GM12878 (cell line): ENCODE results near the gene CCL22. TPM values are rescaled to one million over a fixed set of nuclear protein-coding genes. Genes with fewer than 3 reads are reported as not detected.

Experiments used
- ATAC-seq: fragments of 200-7000 bp; cut with Tn5 transposase; 3 replicates; pipeline ENCODE4 v1.9.1; 2020; ENCODE audit warnings: mild to moderate bottlenecking, moderate library complexity
- BruUV-seq: library from RNA; stranded (reverse); fragments of 400-500 nt; replicated peaks from 2 replicates; lab custom pipeline; 2021; lab: Mats Ljungman, UMichigan
- CTCF ChIA-PET: fragments of 300-600 bp; sonication (Branson Sonifier 250); formaldehyde crosslinking; extraction: SDS; loops from one replicate; lab custom pipeline; 2021; ENCODE audit warnings: inconsistent platforms; lab: Yijun Ruan, JAX
- POLR2A ChIA-PET: fragments of 350-600 bp; formaldehyde crosslinking; extraction: SDS; loops from one replicate; lab custom pipeline; 2021; ENCODE audit warnings: inconsistent platforms; lab: Charles Lee
- RAD21 ChIA-PET: fragments of 300-600 bp; sonication (Branson Sonifier 250); formaldehyde crosslinking; loops from one replicate; lab custom pipeline; 2023; ENCODE audit warnings: antibody characterized with exemption; ENCODE audit not compliant: unreplicated experiment; lab: Charles Lee
- SMC1A ChIA-PET: fragments of 300-600 bp; sonication (Branson Sonifier 250); formaldehyde crosslinking; loops from one replicate; lab custom pipeline; 2023; ENCODE audit not compliant: unreplicated experiment, uncharacterized antibody; lab: Charles Lee
- DNase-seq: peaks from one replicate; pipeline ENCODE4 v3.0.0-alpha.2; 2011; ENCODE audit warnings: low read depth, low spot score
- FAIRE-seq: peaks from 3 replicates; lab custom pipeline; 2011; peaks lifted over from hg19 to GRCh38; lab: Jason Lieb, UNC
- H2AFZ ChIP-seq: 2 replicates; pipeline ENCODE4 v1.6.0; 2011; ENCODE audit warnings: low read depth, low read length, control low read depth; ENCODE audit not compliant: control insufficient read depth
- H3K27ac ChIP-seq: 2 replicates; pipeline ENCODE4 v1.5.1; 2011; ENCODE audit warnings: control low read depth; ENCODE audit not compliant: control insufficient read depth, insufficient read depth
- H3K27me3 ChIP-seq, 2 experiments: replicated peaks in 1 of 2; 2 replicates each; pipeline versions ENCODE4 v1.6.0 to v1.6.1; 2011; ENCODE audit warnings: low read length in 1 of 2; ENCODE audit not compliant: control insufficient read depth in 2 of 2, insufficient read depth in 2 of 2
- H3K36me3 ChIP-seq, 2 experiments: 2 replicates each; pipeline ENCODE4 v1.5.1; 2011; ENCODE audit warnings: low read length in 1 of 2; ENCODE audit not compliant: control insufficient read depth in 2 of 2, insufficient read depth in 2 of 2
- H3K4me1 ChIP-seq: 2 replicates; pipeline ENCODE4 v1.6.1; 2011; ENCODE audit warnings: mild to moderate bottlenecking, low read length, moderate library complexity, mixed read lengths; ENCODE audit not compliant: control insufficient read depth, insufficient read depth
- H3K4me2 ChIP-seq: 2 replicates; pipeline ENCODE4 v1.6.0; 2011; ENCODE audit warnings: control low read depth; ENCODE audit not compliant: control insufficient read depth, insufficient read depth
- H3K4me3 ChIP-seq: fragments of 200-600 bp; sonication (generic); 2 replicates; pipeline ENCODE4 v1.5.1; 2016
- H3K79me2 ChIP-seq: 2 replicates; pipeline ENCODE4 v1.6.0; 2011; ENCODE audit warnings: low read length; ENCODE audit not compliant: control insufficient read depth, insufficient read depth
- H3K9ac ChIP-seq: 2 replicates; pipeline ENCODE4 v1.8.0; 2011; ENCODE audit warnings: low read length, control low read depth, mixed read lengths; ENCODE audit not compliant: control insufficient read depth, insufficient read depth
- H3K9me3 ChIP-seq: replicated peaks from 3 replicates; pipeline ENCODE4 v1.5.1; 2011; ENCODE audit warnings: mild to moderate bottlenecking, low read length; ENCODE audit not compliant: control insufficient read depth, insufficient read depth
- H4K20me1 ChIP-seq: 2 replicates; pipeline ENCODE4 v1.6.0; 2011; ENCODE audit not compliant: control insufficient read depth, insufficient read depth
- E2F8 ChIP-seq: fragments of 450-650 bp; IDR thresholded peaks from 2 replicates; pipeline ENCODE4 v1.6.1; 2018; ENCODE audit warnings: mild to moderate bottlenecking, low read depth, moderate library complexity; ENCODE audit not compliant: partially characterized antibody
- ETV6 ChIP-seq, 2 experiments: fragments of 450-650 bp in 1 of 2; IDR thresholded peaks in 1 of 2; conservative IDR thresholded peaks in 1 of 2; 2 replicates each; pipeline ENCODE4 v1.6.1; 2014; ENCODE audit warnings: antibody characterized with exemption in 1 of 2, borderline replicate concordance in 1 of 2, low read depth in 1 of 2, mild to moderate bottlenecking in 1 of 2, moderate library complexity in 1 of 2
- HDAC2 ChIP-seq: fragments of 200-600 bp; sonication (generic); IDR thresholded peaks from 2 replicates; pipeline ENCODE4 v1.6.1; 2017
- HSF1 ChIP-seq: fragments of 150-350 bp; IDR thresholded peaks from 2 replicates; pipeline ENCODE4 v1.6.1; 2014; ENCODE audit warnings: mild to moderate bottlenecking, low read depth, low read length
- MTA3 ChIP-seq: IDR thresholded peaks from 2 replicates; pipeline ENCODE4 v1.6.1; 2012; ENCODE audit warnings: low read length, inconsistent platforms, borderline replicate concordance
- NR2F1 ChIP-seq: fragments of 450-650 bp; conservative IDR thresholded peaks from 2 replicates; pipeline ENCODE4 v1.6.1; 2017; ENCODE audit warnings: mild to moderate bottlenecking
- WGBS: methylation state at CpG from one replicate; pipeline ENCODE4 v1.1.6; 2016; ENCODE audit warnings: low lambda C conversion rate; ENCODE audit not compliant: insufficient replicate concordance, insufficient coverage; ENCODE audit errors: missing lambda C conversion rate; 5-methylcytosine and 5-hydroxymethylcytosine counted together
- in situ Hi-C: fragments of 300-500 bp; cut with MboI; formaldehyde crosslinking; loops from 9 replicates; pipeline ENCODE4 v1.14.3; 2018; ENCODE audit warnings: mixed read lengths
- intact Hi-C: fragments of 100-400 bp; cut with micrococcal nuclease; formaldehyde crosslinking; loops from one replicate; pipeline ENCODE4 v1.14.2; 2022; ENCODE audit not compliant: unreplicated experiment
- polyA plus RNA-seq, 11 experiments: library from polyadenylated mRNA; depleted of rRNA in 4 of 11; unstranded in 6 of 11; stranded (reverse) in 5 of 11; fragments of >200 nt; fragmentation: Nextera tagmentation in 4 of 11; fragmentation: Illumina TruSeq in 1 of 11; extraction: Ambion mirVana in 4 of 11; extraction: Trizol in 1 of 11; gene quantifications; 1 replicate in 1 of 11; 2 replicates in 10 of 11; pipeline versions ENCODE4 v1.2.1 to v1.2.3, GENCODE V29; 2011 to 2016; ENCODE audit warnings: inconsistent platforms in 2 of 11, missing spikeins in 2 of 11, low read depth in 1 of 11
- total RNA-seq, 4 experiments: library from RNA; depleted of rRNA in 3 of 4; stranded (reverse); fragments of >200 nt in 3 of 4; fragmentation: Illumina TruSeq in 1 of 4; extraction: Trizol in 1 of 4; gene quantifications; 2 replicates each; pipeline versions ENCODE4 v1.2.1 to v1.2.3, GENCODE V29; 2013 to 2021

The CCL22 gene
- total and polyA plus RNA-seq, 10 of the 15 experiments (the other 5 are each of a cell fraction or from before 2014, with no cell fraction given): 38.0 to 704 (median 349) TPM

GRCh38 chr16:57388359-57389086 is 29.9 kb downstream of the CCL22 start (continued):
- TF ChIP-seq E2F8 (no peak), NR2F1 (peak; percentile 79), HSF1 (no peak)

- POLR2A ChIA-PET: no interaction called here
- in situ Hi-C loops (no loop called here), intact Hi-C loops (loop anchor here (2.0 kb wide), 1 partner anchor 24 kb away; no protein-coding TSS in a partner anchor)
- no peak for TF ChIP-seq ETV6 (conservative IDR thresholded peaks at IDR 0.05 in 1 of 2, IDR thresholded peaks at IDR 0.05 in 1 of 2; ENCODE audit: borderline replicate concordance in 1 of 2, low read depth in 1 of 2)
- peak; percentile 8; the same call in 1 of the 2 replicates for TF ChIP-seq MTA3
- TF ChIP-seq HDAC2: no peak
- Histone ChIP-seq H3K27me3 (no peaks in the 10 kb centered on the region), H2AFZ (no peak overlapping the region), H4K20me1 (no peaks in the 10 kb centered on the region), H3K9ac (no peak overlapping the region), H3K36me3 (no peaks in the 10 kb centered on the region), H3K79me2 (no peaks in the 10 kb centered on the region), H3K4me2 (no peak overlapping the region), H3K4me1 (peaks cover 41% of the 10 kb centered on the region), H3K27ac (no peak overlapping the region), H3K4me3 (no peak overlapping the region), H3K9me3 (no peaks in the 10 kb centered on the region)
- FAIRE-seq (peak; percentile 27), DNase-seq (no peak), ATAC-seq (no peak)
- SMC1A ChIA-PET: interaction anchor here (1.7 kb wide), 1 partner anchor 16 kb away, joined by 3 read pairs; the partner anchor contains the start of gene CCL17
- WGBS: 93% methylated on average over 3 of the region's 3 CpGs
- no TSS peak for BruUV-seq
- RAD21 ChIA-PET: no interaction called here
- CTCF ChIA-PET: no interaction called here
Observed at GRCh38 chr16:57389087-57389468, 30.5 kb downstream of the CCL22 start.
